Jurkat, Clone E6-1 (cell line): ENCODE data around the gene MCOLN3.
A peak's percentile ranks its signal among the peaks of the same experiment; 100 is the strongest.
"Not testable (repeated sequence)": the region's sequence is repeated elsewhere in the genome, so short reads cannot be mapped to it uniquely, and the experiment has no call there.

Experiments
- DNase-seq: peaks from one replicate; pipeline ENCODE4 v3.0.0-alpha.2; 2011; ENCODE audit warnings: low read depth, low spot score
- H3K4me3 ChIP-seq: 2 replicates; pipeline ENCODE4 v1.5.1; 2011; ENCODE audit warnings: mild to moderate bottlenecking, low read length, control low read depth, moderate library complexity

Gene MCOLN3

GRCh38 chr1:84997667-84998600 is 50.4 kb downstream of the MCOLN3 start:
- no peak for DNase-seq
- H3K4me3 ChIP-seq, result no peak overlapping the region

- no peak for DNase-seq
- peak within 1 kb of the TSS; percentile 50 for H3K4me3 ChIP-seq
Observed at GRCh38 chr1:84996846-84997666, 51.2 kb downstream of the MCOLN3 start, which contains the start of gene MCOLN2. Gene MCOLN2 (minus strand): TSS chr1:84997113. CDS start chr1:84996872, 241 bp downstream.

GRCh38 chr1:84995484-84996334 is 52.6 kb downstream of the MCOLN3 start:
- no peak for DNase-seq
- H3K4me3 ChIP-seq, result no peak overlapping the region

- no peak overlapping the region for H3K4me3 ChIP-seq
- no peak for DNase-seq
Observed at GRCh38 chr1:84991097-84991920, 57.0 kb downstream of the MCOLN3 start.

- H3K4me3 ChIP-seq, result no peak overlapping the region
- DNase-seq, result no peak
Observed at GRCh38 chr1:84988588-84988987, 59.7 kb downstream of the MCOLN3 start.

- not testable (repeated sequence) for DNase-seq, H3K4me3 ChIP-seq
Observed at GRCh38 chr1:84986561-84986960, 61.7 kb downstream of the MCOLN3 start.

- H3K4me3 ChIP-seq, result no peak overlapping the region
- no peak for DNase-seq
Observed at GRCh38 chr1:84985365-84985764, 62.9 kb downstream of the MCOLN3 start.

GRCh38 chr1:84982395-84982794 is 65.9 kb downstream of the MCOLN3 start:
- H3K4me3 ChIP-seq, result no peak overlapping the region
- no peak for DNase-seq

GRCh38 chr1:84975035-84975434 is 73.3 kb downstream of the MCOLN3 start:
- DNase-seq, result no peak
- H3K4me3 ChIP-seq, result no peak overlapping the region

- DNase-seq, result no peak
- no peak overlapping the region for H3K4me3 ChIP-seq
Observed at GRCh38 chr1:84973498-84974334, 74.6 kb downstream of the MCOLN3 start.

GRCh38 chr1:84972377-84972987 is 75.8 kb downstream of the MCOLN3 start:
- no peak for DNase-seq
- H3K4me3 ChIP-seq, result no peak overlapping the region

- peak; percentile 12 for DNase-seq
- no peak overlapping the region for H3K4me3 ChIP-seq
Observed at GRCh38 chr1:84971957-84972356, 76.3 kb downstream of the MCOLN3 start.

GRCh38 chr1:84969489-84970250 is 78.6 kb downstream of the MCOLN3 start:
- H3K4me3 ChIP-seq, result no peak overlapping the region
- no peak for DNase-seq

GRCh38 chr1:84968865-84969264 is 79.4 kb downstream of the MCOLN3 start:
- no peak for DNase-seq
- H3K4me3 ChIP-seq, result no peak overlapping the region

GRCh38 chr1:84968101-84968500 is 80.2 kb downstream of the MCOLN3 start:
- H3K4me3 ChIP-seq, result no peak overlapping the region
- no peak for DNase-seq
